Measurements from ENCODE around the gene EML2.

DNA sequence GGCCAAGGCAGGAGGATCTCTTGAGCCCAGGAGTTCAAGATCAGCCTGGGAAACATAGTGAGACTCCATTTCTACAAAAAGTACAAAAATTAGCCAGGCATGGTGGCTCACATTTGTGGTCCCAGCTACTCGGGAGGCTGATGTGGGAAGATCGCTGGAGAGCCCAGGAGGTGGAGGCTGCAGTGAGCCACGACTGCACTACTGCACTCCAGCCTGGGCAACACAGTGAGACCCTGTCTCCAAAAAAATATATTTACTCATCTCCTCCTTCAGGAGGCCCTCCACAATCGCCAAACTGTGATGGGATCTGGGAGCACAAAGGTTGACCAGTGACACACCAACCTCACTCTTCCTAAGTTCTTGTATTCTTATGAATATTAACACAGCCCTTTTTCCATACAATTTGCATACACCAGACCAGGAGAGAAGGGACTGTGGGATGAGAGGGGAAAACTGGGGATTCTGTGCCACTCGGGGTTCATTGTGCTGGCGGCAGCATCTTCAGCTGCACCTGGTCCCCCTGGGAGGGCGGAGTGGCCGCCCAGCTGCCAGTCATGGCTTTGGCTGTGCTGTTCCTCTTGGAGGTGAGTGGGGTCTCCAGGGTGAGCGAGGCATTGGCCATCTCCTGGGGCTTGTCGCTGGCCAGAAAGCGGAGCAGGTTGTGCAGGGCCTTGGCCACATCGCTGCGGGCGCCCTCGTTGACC is 48.7 kb downstream of the EML2 start:
- TF ChIP-seq, protein P1, sequence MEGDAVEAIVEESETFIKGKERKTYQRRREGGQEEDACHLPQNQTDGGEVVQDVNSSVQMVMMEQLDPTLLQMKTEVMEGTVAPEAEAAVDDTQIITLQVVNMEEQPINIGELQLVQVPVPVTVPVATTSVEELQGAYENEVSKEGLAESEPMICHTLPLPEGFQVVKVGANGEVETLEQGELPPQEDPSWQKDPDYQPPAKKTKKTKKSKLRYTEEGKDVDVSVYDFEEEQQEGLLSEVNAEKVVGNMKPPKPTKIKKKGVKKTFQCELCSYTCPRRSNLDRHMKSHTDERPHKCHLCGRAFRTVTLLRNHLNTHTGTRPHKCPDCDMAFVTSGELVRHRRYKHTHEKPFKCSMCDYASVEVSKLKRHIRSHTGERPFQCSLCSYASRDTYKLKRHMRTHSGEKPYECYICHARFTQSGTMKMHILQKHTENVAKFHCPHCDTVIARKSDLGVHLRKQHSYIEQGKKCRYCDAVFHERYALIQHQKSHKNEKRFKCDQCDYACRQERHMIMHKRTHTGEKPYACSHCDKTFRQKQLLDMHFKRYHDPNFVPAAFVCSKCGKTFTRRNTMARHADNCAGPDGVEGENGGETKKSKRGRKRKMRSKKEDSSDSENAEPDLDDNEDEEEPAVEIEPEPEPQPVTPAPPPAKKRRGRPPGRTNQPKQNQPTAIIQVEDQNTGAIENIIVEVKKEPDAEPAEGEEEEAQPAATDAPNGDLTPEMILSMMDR (tag by site-specific recombination; IDR thresholded peaks at IDR 0.05), result no peak
- no peak for TF ChIP-seq ZNF239 (tag by site-specific recombination; IDR thresholded peaks at IDR 0.05)
- TF ChIP-seq GLI2 (tag by site-specific recombination; IDR thresholded peaks at IDR 0.05; ENCODE audit: borderline replicate concordance, low read depth), result no peak
- no peak for TF ChIP-seq ZNF600 (tag by site-specific recombination; IDR thresholded peaks at IDR 0.05)
- no peak for TF ChIP-seq SETDB1 (IDR thresholded peaks at IDR 0.05; ENCODE audit: insufficient read length, low read length)
- TF ChIP-seq, protein P2, sequence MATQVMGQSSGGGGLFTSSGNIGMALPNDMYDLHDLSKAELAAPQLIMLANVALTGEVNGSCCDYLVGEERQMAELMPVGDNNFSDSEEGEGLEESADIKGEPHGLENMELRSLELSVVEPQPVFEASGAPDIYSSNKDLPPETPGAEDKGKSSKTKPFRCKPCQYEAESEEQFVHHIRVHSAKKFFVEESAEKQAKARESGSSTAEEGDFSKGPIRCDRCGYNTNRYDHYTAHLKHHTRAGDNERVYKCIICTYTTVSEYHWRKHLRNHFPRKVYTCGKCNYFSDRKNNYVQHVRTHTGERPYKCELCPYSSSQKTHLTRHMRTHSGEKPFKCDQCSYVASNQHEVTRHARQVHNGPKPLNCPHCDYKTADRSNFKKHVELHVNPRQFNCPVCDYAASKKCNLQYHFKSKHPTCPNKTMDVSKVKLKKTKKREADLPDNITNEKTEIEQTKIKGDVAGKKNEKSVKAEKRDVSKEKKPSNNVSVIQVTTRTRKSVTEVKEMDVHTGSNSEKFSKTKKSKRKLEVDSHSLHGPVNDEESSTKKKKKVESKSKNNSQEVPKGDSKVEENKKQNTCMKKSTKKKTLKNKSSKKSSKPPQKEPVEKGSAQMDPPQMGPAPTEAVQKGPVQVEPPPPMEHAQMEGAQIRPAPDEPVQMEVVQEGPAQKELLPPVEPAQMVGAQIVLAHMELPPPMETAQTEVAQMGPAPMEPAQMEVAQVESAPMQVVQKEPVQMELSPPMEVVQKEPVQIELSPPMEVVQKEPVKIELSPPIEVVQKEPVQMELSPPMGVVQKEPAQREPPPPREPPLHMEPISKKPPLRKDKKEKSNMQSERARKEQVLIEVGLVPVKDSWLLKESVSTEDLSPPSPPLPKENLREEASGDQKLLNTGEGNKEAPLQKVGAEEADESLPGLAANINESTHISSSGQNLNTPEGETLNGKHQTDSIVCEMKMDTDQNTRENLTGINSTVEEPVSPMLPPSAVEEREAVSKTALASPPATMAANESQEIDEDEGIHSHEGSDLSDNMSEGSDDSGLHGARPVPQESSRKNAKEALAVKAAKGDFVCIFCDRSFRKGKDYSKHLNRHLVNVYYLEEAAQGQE (tag by site-specific recombination; IDR thresholded peaks at IDR 0.05), result no peak
- no peak for TF ChIP-seq ZNF416 (tag by site-specific recombination; IDR thresholded peaks at IDR 0.05)
- TF ChIP-seq TCF7L2 (IDR thresholded peaks at IDR 0.05; ENCODE audit: borderline replicate concordance, low read depth, low read length), result no peak
